NT2/D1 (cell line): ENCODE data around the gene SYTL4.

Experiments used
- YY1 ChIP-seq: IDR thresholded peaks from 2 replicates; pipeline ENCODE4 v1.6.1; 2011; ENCODE audit not compliant: insufficient read length, insufficient read depth
- ZNF274 ChIP-seq: IDR thresholded peaks from 2 replicates; pipeline ENCODE4 v1.6.1; 2011; ENCODE audit warnings: mild to moderate bottlenecking, low read depth, low read length

DNA sequence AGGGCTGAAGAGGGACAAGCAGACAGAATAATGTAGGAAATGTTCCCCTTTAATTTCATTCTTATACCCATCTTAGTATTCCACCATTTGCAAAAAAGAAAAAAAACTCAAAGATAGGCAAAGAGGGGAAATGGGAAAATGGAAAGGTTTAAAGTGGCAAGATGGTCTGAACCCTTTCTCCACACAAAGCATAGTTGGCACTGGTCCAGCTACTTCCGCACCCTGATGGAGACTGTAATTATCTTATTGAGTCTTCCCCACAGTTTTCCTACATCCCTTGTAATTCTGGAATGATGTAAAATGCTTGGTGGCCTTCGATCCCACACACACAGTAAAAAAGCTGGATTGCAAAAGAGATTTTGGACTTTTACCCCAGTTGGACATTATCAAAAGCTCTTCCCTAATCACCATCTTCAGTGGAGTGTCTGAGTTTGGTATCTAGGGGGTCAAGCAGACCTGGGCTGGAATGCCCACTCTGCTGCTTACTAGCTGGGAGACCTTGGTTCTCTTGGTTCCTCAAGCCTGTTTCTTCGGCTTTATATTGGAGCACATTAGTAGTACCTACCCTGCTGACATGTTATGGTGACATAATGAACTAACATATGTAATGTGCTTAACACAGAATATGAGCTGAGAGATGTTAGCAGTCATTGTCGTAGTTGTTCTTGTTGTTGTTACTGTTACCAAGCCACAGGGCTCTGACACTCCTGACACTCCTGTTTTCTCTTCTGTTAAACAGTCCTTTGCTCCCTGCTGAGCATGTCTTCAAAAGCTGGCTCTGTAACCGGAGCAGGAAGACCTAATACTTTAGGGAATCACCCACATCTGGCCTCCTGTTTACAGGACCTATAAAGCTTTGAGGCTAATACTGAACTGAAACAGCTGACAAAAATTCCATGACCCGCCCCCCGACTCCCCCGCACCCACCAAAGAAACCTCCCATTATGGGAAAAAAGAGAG is 83.2 kb downstream of the SYTL4 start:
- no peak for TF ChIP-seq YY1
- no peak for TF ChIP-seq ZNF274
